ENCODE measurements around the gene GPR171. TPM values are rescaled to one million over a fixed set of nuclear protein-coding genes. Genes with fewer than 3 reads are reported as not detected.

Gene GPR171
- total and polyA plus RNA-seq, 2 experiments from 2014 or later: not detected

DNA sequence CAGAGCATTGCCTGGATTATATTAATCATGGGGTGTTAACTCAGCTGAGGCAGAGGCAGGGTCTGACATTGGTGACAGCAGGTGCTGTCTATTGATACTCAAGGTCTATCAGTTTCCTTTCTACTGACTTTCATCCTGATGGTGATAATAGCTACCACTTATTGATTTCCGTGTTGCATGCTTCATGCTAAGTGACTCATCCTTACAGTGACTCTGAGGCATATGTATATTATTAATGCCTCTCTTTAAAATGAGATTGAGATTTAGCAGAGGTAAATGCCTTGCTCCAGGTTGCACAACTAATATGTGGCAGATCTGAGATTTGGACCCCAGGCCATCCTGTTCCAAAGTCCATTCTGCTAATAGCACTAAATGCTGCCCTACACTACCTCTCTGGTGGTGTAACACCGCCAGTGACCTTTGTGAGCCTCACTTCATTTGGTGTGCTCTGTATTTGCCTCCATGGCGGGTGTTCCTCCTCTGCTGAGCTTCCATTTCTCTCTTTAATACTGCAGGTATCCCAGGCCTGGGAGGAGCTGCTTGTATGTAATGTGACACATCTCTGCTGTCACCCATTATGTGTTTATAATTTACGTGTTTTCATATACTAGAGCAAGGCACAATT lies 50.4 kb downstream of the GPR171 start:
- Histone ChIP-seq H3K9me3 (ENCODE audit: low read depth) (no peaks in the 10 kb centered on the region), H3K4me3 (no peak overlapping the region), H3K27ac (no peak overlapping the region), H3K27me3 (no peaks in the 10 kb centered on the region), H3K36me3 (no peaks in the 10 kb centered on the region), H3K4me1 (ENCODE audit: low read depth) (peaks cover 3% of the 10 kb centered on the region)
- TF ChIP-seq, protein P1, sequence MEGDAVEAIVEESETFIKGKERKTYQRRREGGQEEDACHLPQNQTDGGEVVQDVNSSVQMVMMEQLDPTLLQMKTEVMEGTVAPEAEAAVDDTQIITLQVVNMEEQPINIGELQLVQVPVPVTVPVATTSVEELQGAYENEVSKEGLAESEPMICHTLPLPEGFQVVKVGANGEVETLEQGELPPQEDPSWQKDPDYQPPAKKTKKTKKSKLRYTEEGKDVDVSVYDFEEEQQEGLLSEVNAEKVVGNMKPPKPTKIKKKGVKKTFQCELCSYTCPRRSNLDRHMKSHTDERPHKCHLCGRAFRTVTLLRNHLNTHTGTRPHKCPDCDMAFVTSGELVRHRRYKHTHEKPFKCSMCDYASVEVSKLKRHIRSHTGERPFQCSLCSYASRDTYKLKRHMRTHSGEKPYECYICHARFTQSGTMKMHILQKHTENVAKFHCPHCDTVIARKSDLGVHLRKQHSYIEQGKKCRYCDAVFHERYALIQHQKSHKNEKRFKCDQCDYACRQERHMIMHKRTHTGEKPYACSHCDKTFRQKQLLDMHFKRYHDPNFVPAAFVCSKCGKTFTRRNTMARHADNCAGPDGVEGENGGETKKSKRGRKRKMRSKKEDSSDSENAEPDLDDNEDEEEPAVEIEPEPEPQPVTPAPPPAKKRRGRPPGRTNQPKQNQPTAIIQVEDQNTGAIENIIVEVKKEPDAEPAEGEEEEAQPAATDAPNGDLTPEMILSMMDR (IDR thresholded peaks at IDR 0.05; ENCODE audit: low read depth, low read length): no peak
- DNase-seq (ENCODE audit: low read depth in 1 of 2, low spot score in 1 of 2): no peak

Other genes starting within 250 kb of the GPR171 start
- gene CLRN1, start 230.5 kb downstream of the GPR171 start, total RNA-seq: not detected in 2 replicates
- not detected in 2 replicates for gene CLRN1, start 230.5 kb downstream of the GPR171 start, polyA plus RNA-seq
- gene MED12L, start 117.6 kb downstream of the GPR171 start, total RNA-seq: 3.3 and 6.9 TPM in 2 replicates
- 1.9 and 5.6 TPM in 2 replicates for gene MED12L, start 117.6 kb downstream of the GPR171 start, polyA plus RNA-seq
- gene P2RY14, start 75.3 kb upstream of the GPR171 start, total RNA-seq: 0.12 and 0.56 TPM in 2 replicates
- 0.15 and 1.4 TPM in 2 replicates for gene P2RY14, start 75.3 kb upstream of the GPR171 start, polyA plus RNA-seq
- gene GPR87, start 113.6 kb upstream of the GPR171 start, total RNA-seq: not detected in 2 replicates
- gene GPR87, start 113.6 kb upstream of the GPR171 start, polyA plus RNA-seq: 0.67 TPM in 1 of 2 replicates, not detected in the other
- gene P2RY13, start 126.3 kb upstream of the GPR171 start, total RNA-seq: not detected in 2 replicates
- 0.06 and 0.07 TPM in 2 replicates for gene P2RY13, start 126.3 kb upstream of the GPR171 start, polyA plus RNA-seq
- not detected in 2 replicates for gene P2RY12, start 181.5 kb upstream of the GPR171 start, total RNA-seq
- gene P2RY12, start 181.5 kb upstream of the GPR171 start, polyA plus RNA-seq: 0.22 TPM in 2 replicates

All from cardiac muscle cell (in vitro differentiated cells and primary cell).